DOHH2 (cell line): ENCODE data around the gene HSPA6.
"Not testable (repeated sequence)": the region's sequence is repeated elsewhere in the genome, so short reads cannot be mapped to it uniquely, and the experiment has no call there.

ENCODE experiments used
- EZH2phosphoT487 ChIP-seq: fragments of 200-600 bp; sonication (generic); IDR thresholded peaks from 2 replicates; pipeline ENCODE4 v1.6.1; 2017; ENCODE audit warnings: borderline replicate concordance, mild to moderate bottlenecking, antibody characterized with exemption, low read length, moderate library complexity, mixed read lengths
- TF ChIP-seq, protein P1 (sequence below): fragments of 200-600 bp; sonication (generic); IDR thresholded peaks from one replicate; pipeline ENCODE4 v1.5.1; 2014; ENCODE audit warnings: antibody characterized with exemption, mild to moderate bottlenecking, low read depth, low read length; ENCODE audit not compliant: poor library complexity, severe bottlenecking

DNA sequence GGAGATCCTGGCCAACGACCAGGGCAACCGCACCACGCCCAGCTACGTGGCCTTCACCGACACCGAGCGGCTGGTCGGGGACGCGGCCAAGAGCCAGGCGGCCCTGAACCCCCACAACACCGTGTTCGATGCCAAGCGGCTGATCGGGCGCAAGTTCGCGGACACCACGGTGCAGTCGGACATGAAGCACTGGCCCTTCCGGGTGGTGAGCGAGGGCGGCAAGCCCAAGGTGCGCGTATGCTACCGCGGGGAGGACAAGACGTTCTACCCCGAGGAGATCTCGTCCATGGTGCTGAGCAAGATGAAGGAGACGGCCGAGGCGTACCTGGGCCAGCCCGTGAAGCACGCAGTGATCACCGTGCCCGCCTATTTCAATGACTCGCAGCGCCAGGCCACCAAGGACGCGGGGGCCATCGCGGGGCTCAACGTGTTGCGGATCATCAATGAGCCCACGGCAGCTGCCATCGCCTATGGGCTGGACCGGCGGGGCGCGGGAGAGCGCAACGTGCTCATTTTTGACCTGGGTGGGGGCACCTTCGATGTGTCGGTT lies 477 bp downstream of the HSPA6 start:
- TF ChIP-seq, protein P1, sequence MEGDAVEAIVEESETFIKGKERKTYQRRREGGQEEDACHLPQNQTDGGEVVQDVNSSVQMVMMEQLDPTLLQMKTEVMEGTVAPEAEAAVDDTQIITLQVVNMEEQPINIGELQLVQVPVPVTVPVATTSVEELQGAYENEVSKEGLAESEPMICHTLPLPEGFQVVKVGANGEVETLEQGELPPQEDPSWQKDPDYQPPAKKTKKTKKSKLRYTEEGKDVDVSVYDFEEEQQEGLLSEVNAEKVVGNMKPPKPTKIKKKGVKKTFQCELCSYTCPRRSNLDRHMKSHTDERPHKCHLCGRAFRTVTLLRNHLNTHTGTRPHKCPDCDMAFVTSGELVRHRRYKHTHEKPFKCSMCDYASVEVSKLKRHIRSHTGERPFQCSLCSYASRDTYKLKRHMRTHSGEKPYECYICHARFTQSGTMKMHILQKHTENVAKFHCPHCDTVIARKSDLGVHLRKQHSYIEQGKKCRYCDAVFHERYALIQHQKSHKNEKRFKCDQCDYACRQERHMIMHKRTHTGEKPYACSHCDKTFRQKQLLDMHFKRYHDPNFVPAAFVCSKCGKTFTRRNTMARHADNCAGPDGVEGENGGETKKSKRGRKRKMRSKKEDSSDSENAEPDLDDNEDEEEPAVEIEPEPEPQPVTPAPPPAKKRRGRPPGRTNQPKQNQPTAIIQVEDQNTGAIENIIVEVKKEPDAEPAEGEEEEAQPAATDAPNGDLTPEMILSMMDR, result not testable (repeated sequence)
- not testable (repeated sequence) for TF ChIP-seq EZH2phosphoT487
